Measurements from ENCODE around the gene BCAS1.

- TF ChIP-seq TCF7 (IDR thresholded peaks at IDR 0.05; ENCODE audit: borderline replicate concordance) (no peak), PAX8 (IDR thresholded peaks at IDR 0.05) (no peak), USF2 (IDR thresholded peaks at IDR 0.05; ENCODE audit: borderline replicate concordance, low read depth, low read length) (no peak)
Measured at GRCh38 chr20:53950578-53950977, 119.8 kb downstream of the BCAS1 start.
